ENCODE measurements around the gene GUCD1. TPM values are rescaled to one million over a fixed set of nuclear protein-coding genes. Genes with fewer than 3 reads are reported as not detected.

The GUCD1 gene
- total and polyA plus RNA-seq, 5 donors from 2014 or later, result 45.1 to 69.6 (median 56.5) TPM

GRCh38 chr22:24582056-24582814 lies 27.3 kb upstream of the GUCD1 start:
- no peak overlapping the region for H3K27ac Mint-ChIP-seq
- no peak for DNase-seq
- H3K9me3 Mint-ChIP-seq, result no peaks in the 10 kb centered on the region
- H3K27me3 Mint-ChIP-seq, result no peaks in the 10 kb centered on the region
- H3K27ac ChIP-seq (ENCODE audit: insufficient read depth, low read length, poor library complexity, severe bottlenecking), result no peak overlapping the region
- no peaks in the 10 kb centered on the region for H3K4me1 Mint-ChIP-seq
- ATAC-seq (ENCODE audit: low read depth in 2 of 2), result no peak
- H3K4me3 Mint-ChIP-seq, result no peak overlapping the region
- no peaks in the 10 kb centered on the region for H3K4me1 ChIP-seq (ENCODE audit: control insufficient read depth, insufficient read depth, low read length, poor library complexity, severe bottlenecking)
- H3K36me3 Mint-ChIP-seq, result no peaks in the 10 kb centered on the region
- peaks cover 2% of the 10 kb centered on the region for H3K36me3 ChIP-seq (ENCODE audit: control insufficient read depth, insufficient read depth, low read length)
- H3K9me3 ChIP-seq (ENCODE audit: control insufficient read depth in 2 of 2, low read length in 2 of 2), result no peaks in the 10 kb centered on the region
- H3K4me3 ChIP-seq (ENCODE audit: low read depth, low read length), result no peak overlapping the region
- H3K27me3 ChIP-seq (ENCODE audit: control insufficient read depth, insufficient read depth, low read length), result no peaks in the 10 kb centered on the region

DNA sequence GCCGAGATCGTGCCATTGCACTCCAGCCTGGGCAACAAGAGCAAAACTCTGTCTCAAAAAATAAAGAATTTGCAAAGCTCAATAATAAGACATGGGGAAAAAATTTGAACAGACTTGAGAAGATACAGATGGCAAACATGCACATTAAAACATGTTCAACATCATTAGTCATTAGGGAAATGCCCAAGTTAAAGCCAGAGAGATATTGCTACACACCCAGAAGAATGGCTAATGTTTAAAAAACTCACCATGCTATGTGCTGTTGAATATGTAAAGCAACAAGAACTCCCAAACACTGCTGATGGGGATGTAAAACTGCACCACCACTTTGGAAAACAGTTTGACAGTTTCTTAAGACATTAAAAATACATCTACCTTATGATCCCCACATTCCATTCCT lies 25.3 kb upstream of the GUCD1 start:
- Histone ChIP-seq H3K27ac (ENCODE audit: insufficient read depth, low read length, poor library complexity, severe bottlenecking) (no peak overlapping the region), H3K9me3 (ENCODE audit: control insufficient read depth in 2 of 2, low read length in 2 of 2) (no peaks in the 10 kb centered on the region), H3K4me3 (ENCODE audit: low read depth, low read length) (no peak overlapping the region), H3K27me3 (ENCODE audit: control insufficient read depth, insufficient read depth, low read length) (no peaks in the 10 kb centered on the region), H3K36me3 (ENCODE audit: control insufficient read depth, insufficient read depth, low read length) (peaks cover 6% of the 10 kb centered on the region), H3K4me1 (ENCODE audit: control insufficient read depth, insufficient read depth, low read length, poor library complexity, severe bottlenecking) (no peaks in the 10 kb centered on the region)
- no peaks in the 10 kb centered on the region for H3K27me3 Mint-ChIP-seq
- H3K9me3 Mint-ChIP-seq, result no peaks in the 10 kb centered on the region
- no peak for DNase-seq
- peak overlapping the region in 1 of 3 donors; percentile 31 for H3K27ac Mint-ChIP-seq
- H3K36me3 Mint-ChIP-seq, result peaks cover 5% of the 10 kb centered on the region
- H3K4me1 Mint-ChIP-seq, result peaks cover 0 to 5% (median 4%) of the 10 kb centered on the region in 4 donors
- H3K4me3 Mint-ChIP-seq, result no peak overlapping the region
- no peak for ATAC-seq (ENCODE audit: low read depth in 2 of 2)

DNA sequence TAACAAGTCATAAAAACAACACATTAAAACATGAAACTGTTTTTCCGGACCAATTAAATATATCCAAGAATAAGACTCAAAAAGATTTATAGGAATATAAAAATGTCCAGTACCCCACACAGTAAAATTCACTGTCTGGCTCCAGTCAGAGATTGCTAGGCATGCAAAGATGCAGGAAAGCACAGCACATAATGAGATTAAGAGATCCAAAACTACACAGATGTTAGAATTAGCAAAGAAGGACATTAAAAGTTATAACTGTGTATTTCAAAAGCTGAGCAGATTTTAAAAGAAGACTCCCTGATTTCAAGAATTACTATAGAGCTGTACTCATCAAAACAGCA lies 24.3 kb upstream of the GUCD1 start:
- H3K4me3 ChIP-seq (ENCODE audit: low read depth, low read length), result no peak overlapping the region
- Mint-ChIP-seq H3K4me3 (no peak overlapping the region), H3K27ac (no peak overlapping the region), H3K4me1 (peaks cover 0 to 5% (median 5%) of the 10 kb centered on the region in 4 donors), H3K9me3 (no peaks in the 10 kb centered on the region), H3K27me3 (no peaks in the 10 kb centered on the region), H3K36me3 (peaks cover 13% of the 10 kb centered on the region)
- no peak overlapping the region for H3K27ac ChIP-seq (ENCODE audit: insufficient read depth, low read length, poor library complexity, severe bottlenecking)
- DNase-seq (no peak), ATAC-seq (ENCODE audit: low read depth in 2 of 2) (no peak)
- peaks cover 14% of the 10 kb centered on the region for H3K36me3 ChIP-seq (ENCODE audit: control insufficient read depth, insufficient read depth, low read length)
- H3K9me3 ChIP-seq (ENCODE audit: control insufficient read depth in 2 of 2, low read length in 2 of 2), result no peaks in the 10 kb centered on the region
- no peaks in the 10 kb centered on the region for H3K4me1 ChIP-seq (ENCODE audit: control insufficient read depth, insufficient read depth, low read length, poor library complexity, severe bottlenecking)
- H3K27me3 ChIP-seq (ENCODE audit: control insufficient read depth, insufficient read depth, low read length), result no peaks in the 10 kb centered on the region

GRCh38 chr22:24578355-24579257 lies 23.7 kb upstream of the GUCD1 start:
- Histone ChIP-seq H3K27ac (ENCODE audit: insufficient read depth, low read length, poor library complexity, severe bottlenecking) (no peak overlapping the region), H3K4me1 (ENCODE audit: control insufficient read depth, insufficient read depth, low read length, poor library complexity, severe bottlenecking) (no peaks in the 10 kb centered on the region), H3K4me3 (ENCODE audit: low read depth, low read length) (no peak overlapping the region), H3K36me3 (ENCODE audit: control insufficient read depth, insufficient read depth, low read length) (peaks cover 20% of the 10 kb centered on the region), H3K27me3 (ENCODE audit: control insufficient read depth, insufficient read depth, low read length) (no peaks in the 10 kb centered on the region), H3K9me3 (ENCODE audit: control insufficient read depth in 2 of 2, low read length in 2 of 2) (no peaks in the 10 kb centered on the region)
- Mint-ChIP-seq H3K9me3 (no peaks in the 10 kb centered on the region), H3K4me1 (peaks cover 0 to 5% (median 5%) of the 10 kb centered on the region in 4 donors), H3K27ac (peak overlapping the region in 1 of 3 donors; percentile 16), H3K36me3 (peaks cover 16% of the 10 kb centered on the region), H3K27me3 (no peaks in the 10 kb centered on the region), H3K4me3 (no peak overlapping the region)
- DNase-seq (no peak), ATAC-seq (ENCODE audit: low read depth in 2 of 2) (no peak)

DNA sequence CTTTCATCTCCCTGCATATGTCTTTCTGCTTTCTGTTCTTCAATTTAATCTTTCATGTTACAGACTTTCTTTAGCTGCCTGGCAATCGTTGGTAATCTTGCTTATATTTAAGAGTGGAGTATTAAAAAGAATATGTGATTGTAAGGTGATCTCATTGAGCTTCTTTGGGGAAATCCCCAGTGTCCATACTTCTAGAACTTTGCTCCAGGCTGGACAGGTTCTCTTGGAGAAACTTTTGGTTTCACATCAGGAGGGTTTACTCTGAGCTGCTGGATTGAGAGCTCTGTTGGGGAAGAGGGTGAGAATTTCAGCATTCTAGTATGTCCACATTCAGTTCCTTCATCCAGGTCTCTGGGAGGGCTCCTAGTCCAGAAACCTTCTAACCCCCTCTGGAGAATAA lies 21.8 kb upstream of the GUCD1 start:
- H3K4me3 Mint-ChIP-seq, result no peak overlapping the region
- H3K4me1 Mint-ChIP-seq, result peaks cover 0 to 5% (median 5%) of the 10 kb centered on the region in 4 donors
- Histone ChIP-seq H3K36me3 (ENCODE audit: control insufficient read depth, insufficient read depth, low read length) (peaks cover 36% of the 10 kb centered on the region), H3K4me1 (ENCODE audit: control insufficient read depth, insufficient read depth, low read length, poor library complexity, severe bottlenecking) (no peaks in the 10 kb centered on the region), H3K27me3 (ENCODE audit: control insufficient read depth, insufficient read depth, low read length) (no peaks in the 10 kb centered on the region), H3K4me3 (ENCODE audit: low read depth, low read length) (no peak overlapping the region), H3K9me3 (ENCODE audit: control insufficient read depth in 2 of 2, low read length in 2 of 2) (no peaks in the 10 kb centered on the region), H3K27ac (ENCODE audit: insufficient read depth, low read length, poor library complexity, severe bottlenecking) (no peak overlapping the region)
- ATAC-seq (ENCODE audit: low read depth in 2 of 2) (no peak), DNase-seq (no peak)
- H3K9me3 Mint-ChIP-seq, result no peaks in the 10 kb centered on the region
- no peaks in the 10 kb centered on the region for H3K27me3 Mint-ChIP-seq
- peaks cover 31% of the 10 kb centered on the region for H3K36me3 Mint-ChIP-seq
- H3K27ac Mint-ChIP-seq, result peak overlapping the region in 1 of 3 donors; percentile 1

- H3K27ac Mint-ChIP-seq, result no peak overlapping the region
- H3K4me3 ChIP-seq (ENCODE audit: low read depth, low read length), result no peak overlapping the region
- H3K4me1 ChIP-seq (ENCODE audit: control insufficient read depth, insufficient read depth, low read length, poor library complexity, severe bottlenecking), result no peaks in the 10 kb centered on the region
- H3K27ac ChIP-seq (ENCODE audit: insufficient read depth, low read length, poor library complexity, severe bottlenecking), result no peak overlapping the region
- no peaks in the 10 kb centered on the region for H3K27me3 ChIP-seq (ENCODE audit: control insufficient read depth, insufficient read depth, low read length)
- H3K4me3 Mint-ChIP-seq, result no peak overlapping the region
- H3K4me1 Mint-ChIP-seq, result peaks cover 5 to 8% (median 6%) of the 10 kb centered on the region in 4 donors
- no peaks in the 10 kb centered on the region for H3K9me3 Mint-ChIP-seq
- DNase-seq (no peak), ATAC-seq (ENCODE audit: low read depth in 2 of 2) (no peak)
- peaks cover 45% of the 10 kb centered on the region for H3K36me3 Mint-ChIP-seq
- H3K36me3 ChIP-seq (ENCODE audit: control insufficient read depth, insufficient read depth, low read length), result peaks cover 76% of the 10 kb centered on the region
- no peaks in the 10 kb centered on the region for H3K27me3 Mint-ChIP-seq
- H3K9me3 ChIP-seq (ENCODE audit: control insufficient read depth in 2 of 2, low read length in 2 of 2), result no peaks in the 10 kb centered on the region
Measured at GRCh38 chr22:24571266-24571665, 16.3 kb upstream of the GUCD1 start.

DNA sequence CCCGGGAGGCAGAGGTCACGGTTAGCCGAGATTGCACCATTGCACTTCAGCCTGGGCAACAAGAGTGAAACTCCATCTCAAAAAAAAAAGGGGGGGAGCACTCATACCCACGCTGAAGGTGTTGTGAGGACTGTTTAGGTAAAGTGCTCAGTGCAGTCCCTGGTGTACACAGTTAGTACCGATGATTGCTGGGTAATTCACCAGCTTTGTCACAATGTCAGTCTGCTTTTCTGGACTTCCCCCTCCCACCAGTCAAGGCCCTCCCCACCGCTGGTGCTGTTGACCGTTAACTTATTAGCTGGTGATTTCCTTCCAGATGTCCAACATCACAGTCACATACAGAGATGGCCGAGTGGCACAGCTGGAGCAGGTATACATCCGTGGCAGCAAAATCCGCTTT lies 12.7 kb upstream of the GUCD1 start:
- Mint-ChIP-seq H3K9me3 (no peaks in the 10 kb centered on the region), H3K4me1 (peaks cover 10 to 43% (median 24%) of the 10 kb centered on the region in 4 donors), H3K27me3 (no peaks in the 10 kb centered on the region), H3K4me3 (no peak overlapping the region), H3K27ac (peak overlapping the region in 1 of 3 donors; percentile 69), H3K36me3 (peaks cover 32% of the 10 kb centered on the region)
- no peak for DNase-seq
- Histone ChIP-seq H3K9me3 (ENCODE audit: control insufficient read depth in 2 of 2, low read length in 2 of 2) (no peaks in the 10 kb centered on the region), H3K36me3 (ENCODE audit: control insufficient read depth, insufficient read depth, low read length) (peaks cover 71% of the 10 kb centered on the region), H3K27ac (ENCODE audit: insufficient read depth, low read length, poor library complexity, severe bottlenecking) (no peak overlapping the region), H3K27me3 (ENCODE audit: control insufficient read depth, insufficient read depth, low read length) (no peaks in the 10 kb centered on the region), H3K4me1 (ENCODE audit: control insufficient read depth, insufficient read depth, low read length, poor library complexity, severe bottlenecking) (peaks cover 12% of the 10 kb centered on the region), H3K4me3 (ENCODE audit: low read depth, low read length) (no peak overlapping the region)
- ATAC-seq (ENCODE audit: low read depth in 2 of 2), result no peak
